ENCODE data around the gene SGPP1. TPM values are rescaled to one million over a fixed set of nuclear protein-coding genes. Genes with fewer than 3 reads are reported as not detected.

Gene SGPP1
- total RNA-seq (2013), result 12.8 TPM
- polyA plus RNA-seq, result 10 to 100 TPM in 1 of 3 donors, 1 to 10 TPM in 2; 3.3 to 13.3 (median 7.6) TPM
- polyA minus RNA-seq, result 9.6 and 15.6 TPM in 2 replicates
- total RNA-seq, result 9.2 to 37.5 (median 21.0) reads per million in 11 experiments

GRCh38 chr14:63727736-63728728, at the start of gene SGPP1:
Gene SGPP1, minus strand, starts transcription at chr14:63728065. Its CDS starts 121 bp downstream, at chr14:63727944.
- Mint-ChIP-seq H3K27ac (peak within 1 kb of the TSS; percentile 69 to 90 (median 85)), H3K36me3 (peaks cover 0 to 2% of the 10 kb centered on the region in 2 donors), H3K4me3 (peak within 1 kb of the TSS; percentile 99 to 100), H3K4me1 (peaks cover 27% of the 10 kb centered on the region), H3K27me3 (ENCODE audit: low read depth in 3 of 3) (peaks cover 20 to 46% (median 22%) of the 10 kb centered on the region in 3 donors), H3K9me3 (peaks cover 0 to 7% (median 2%) of the 10 kb centered on the region in 7 donors)
- DNase-seq, result peak; percentile 56 to 75 (median 67)
- Histone ChIP-seq H3K36me3 (replicated peaks in 1 of 2; ENCODE audit: control insufficient read depth in 1 of 2, insufficient read depth in 2 of 2, low read length in 2 of 2) (no peaks in the 10 kb centered on the region), H4K20me1 (ENCODE audit: insufficient read depth, low read length) (no peaks in the 10 kb centered on the region), H2AFZ (ENCODE audit: insufficient read depth, low read depth, low read length, poor library complexity, severe bottlenecking) (peak within 1 kb of the TSS; percentile 87), H3K27me3 (ENCODE audit: control insufficient read depth in 2 of 2, insufficient read depth in 2 of 2, low read length in 2 of 2) (peaks cover 2 to 18% of the 10 kb centered on the region in 2 donors), H3K4me1 (ENCODE audit: control insufficient read depth in 1 of 2, insufficient read depth in 2 of 2, low read length in 2 of 2) (peaks cover 13 to 23% of the 10 kb centered on the region in 2 donors), H3K9me3 (replicated peaks in 1 of 2; ENCODE audit: control insufficient read depth in 1 of 2, insufficient read depth in 1 of 2, low read length in 2 of 2) (no peaks in the 10 kb centered on the region), H3K9ac (ENCODE audit: insufficient read depth, low read length, poor library complexity, severe bottlenecking) (peak within 1 kb of the TSS; percentile 84), H3K4me3 (replicated peaks in 1 of 3; ENCODE audit: low read depth in 2 of 3, low read length in 3 of 3) (peak within 1 kb of the TSS; percentile 78 to 91 (median 85)), H3K79me2 (ENCODE audit: insufficient read depth, low read length) (no peaks in the 10 kb centered on the region), H3K27ac (ENCODE audit: low read depth in 1 of 2, low read length in 2 of 2) (peak within 1 kb of the TSS; percentile 20 to 70), H3K4me2 (replicated peaks; ENCODE audit: extremely low read depth, low read length, poor library complexity, severe bottlenecking) (peak within 1 kb of the TSS; percentile 95)
- under 1% methylated on average over 70 of the region's 88 CpGs for WGBS (ENCODE audit: insufficient coverage)
- TF ChIP-seq CTCF (IDR thresholded peaks at IDR 0.05), result peak; percentile 19
- intact Hi-C loops (cut with micrococcal nuclease), result loop anchor here (5.0 to 10.0 kb wide), 2 partner anchors 73 to 86 kb away; partner anchors contain the start of gene WDR89 (in 1 of the 2)

GRCh38 chr14:63777024-63777423, 49.2 kb upstream of the SGPP1 start:
- Histone ChIP-seq H3K9me3 (replicated peaks in 1 of 2; ENCODE audit: control insufficient read depth in 1 of 2, insufficient read depth in 1 of 2, low read length in 2 of 2) (no peaks in the 10 kb centered on the region), H3K4me2 (replicated peaks; ENCODE audit: extremely low read depth, low read length, poor library complexity, severe bottlenecking) (no peak overlapping the region), H3K4me1 (ENCODE audit: control insufficient read depth in 1 of 2, insufficient read depth in 2 of 2, low read length in 2 of 2) (no peaks in the 10 kb centered on the region), H3K27ac (ENCODE audit: low read depth in 1 of 2, low read length in 2 of 2) (no peak overlapping the region), H4K20me1 (ENCODE audit: insufficient read depth, low read length) (no peaks in the 10 kb centered on the region), H3K27me3 (ENCODE audit: control insufficient read depth in 2 of 2, insufficient read depth in 2 of 2, low read length in 2 of 2) (no peaks in the 10 kb centered on the region), H3K4me3 (replicated peaks in 1 of 3; ENCODE audit: low read depth in 2 of 3, low read length in 3 of 3) (no peak overlapping the region), H2AFZ (ENCODE audit: insufficient read depth, low read depth, low read length, poor library complexity, severe bottlenecking) (no peak overlapping the region), H3K36me3 (replicated peaks in 1 of 2; ENCODE audit: control insufficient read depth in 1 of 2, insufficient read depth in 2 of 2, low read length in 2 of 2) (no peaks in the 10 kb centered on the region), H3K9ac (ENCODE audit: insufficient read depth, low read length, poor library complexity, severe bottlenecking) (no peak overlapping the region), H3K79me2 (ENCODE audit: insufficient read depth, low read length) (no peaks in the 10 kb centered on the region)
- no peak overlapping the region for H3K4me3 Mint-ChIP-seq
- no peaks in the 10 kb centered on the region for H3K4me1 Mint-ChIP-seq
- intact Hi-C loops (cut with micrococcal nuclease), result no loop called here
- H3K27ac Mint-ChIP-seq, result no peak overlapping the region
- no peak for DNase-seq
- no peak for TF ChIP-seq CTCF (IDR thresholded peaks at IDR 0.05)
- no peaks in the 10 kb centered on the region for H3K9me3 Mint-ChIP-seq
- peaks cover 2 to 7% (median 6%) of the 10 kb centered on the region in 3 donors for H3K27me3 Mint-ChIP-seq (ENCODE audit: low read depth in 3 of 3)
- no peaks in the 10 kb centered on the region for H3K36me3 Mint-ChIP-seq

All from CD14-positive monocyte (primary cell).